NCI-H187 (cell line): Measurements from ENCODE around the gene ROBO4.

Experiments
- DNase-seq, 2 experiments: peaks; one replicate each; lab custom pipeline; 2025; lab: John Stamatoyannopoulos, UW

The ROBO4 gene

DNA sequence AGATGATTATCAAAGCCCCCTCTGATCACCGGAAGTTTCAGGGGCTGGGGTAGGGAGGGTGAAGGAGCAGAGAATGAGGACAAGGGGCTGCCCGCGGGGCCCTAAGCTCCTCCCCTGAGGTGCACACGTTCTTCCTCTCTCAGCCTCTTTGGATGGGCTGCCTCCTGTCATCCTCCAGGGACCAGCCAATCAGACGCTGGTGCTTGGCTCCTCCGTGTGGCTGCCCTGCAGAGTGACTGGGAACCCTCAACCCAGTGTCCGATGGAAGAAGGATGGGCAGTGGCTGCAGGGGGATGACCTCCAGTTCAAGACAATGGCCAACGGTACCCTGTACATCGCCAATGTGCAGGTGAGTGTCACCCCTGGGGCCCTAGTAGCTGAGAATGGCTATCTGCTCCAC, 24.9 kb downstream of the ROBO4 start:
- DNase-seq: no peak

DNA sequence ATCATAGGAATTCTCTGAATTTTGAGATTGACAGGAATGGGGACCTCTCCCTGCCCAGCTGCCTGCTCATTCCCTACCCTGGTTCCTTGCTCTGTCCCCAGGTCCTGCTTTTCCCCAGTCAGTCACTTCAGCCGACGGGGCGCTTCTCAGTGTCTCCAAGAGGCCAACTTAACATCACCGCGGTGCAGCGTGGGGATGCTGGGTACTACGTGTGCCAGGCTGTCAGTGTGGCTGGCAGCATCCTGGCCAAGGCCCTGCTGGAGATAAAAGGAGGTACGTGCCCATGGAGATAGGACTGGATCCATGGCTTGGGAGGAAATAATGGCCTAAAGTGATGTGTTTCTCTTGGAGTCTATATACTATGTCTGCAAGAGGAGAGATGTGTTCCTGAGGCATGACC, 25.4 kb downstream of the ROBO4 start:
- no peak for DNase-seq

DNA sequence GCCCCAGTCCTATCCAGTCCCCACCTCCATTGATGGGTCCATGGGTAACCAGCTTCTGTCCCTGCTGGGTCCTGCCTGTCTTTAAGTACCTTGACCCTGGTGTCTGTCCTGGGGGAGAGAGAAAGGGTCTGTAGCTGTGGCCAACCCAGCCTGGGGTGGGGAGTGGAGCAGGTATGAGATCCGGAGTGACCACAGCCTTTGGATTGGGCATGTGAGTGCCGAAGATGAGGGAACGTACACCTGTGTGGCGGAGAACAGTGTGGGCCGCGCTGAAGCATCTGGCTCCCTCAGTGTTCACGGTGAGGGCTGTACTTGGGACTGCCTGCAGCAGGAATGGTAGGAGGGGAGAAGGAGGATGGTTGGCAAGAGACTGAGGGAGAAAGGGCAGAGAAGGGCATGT, 27.2 kb downstream of the ROBO4 start:
- DNase-seq: no peak

DNA sequence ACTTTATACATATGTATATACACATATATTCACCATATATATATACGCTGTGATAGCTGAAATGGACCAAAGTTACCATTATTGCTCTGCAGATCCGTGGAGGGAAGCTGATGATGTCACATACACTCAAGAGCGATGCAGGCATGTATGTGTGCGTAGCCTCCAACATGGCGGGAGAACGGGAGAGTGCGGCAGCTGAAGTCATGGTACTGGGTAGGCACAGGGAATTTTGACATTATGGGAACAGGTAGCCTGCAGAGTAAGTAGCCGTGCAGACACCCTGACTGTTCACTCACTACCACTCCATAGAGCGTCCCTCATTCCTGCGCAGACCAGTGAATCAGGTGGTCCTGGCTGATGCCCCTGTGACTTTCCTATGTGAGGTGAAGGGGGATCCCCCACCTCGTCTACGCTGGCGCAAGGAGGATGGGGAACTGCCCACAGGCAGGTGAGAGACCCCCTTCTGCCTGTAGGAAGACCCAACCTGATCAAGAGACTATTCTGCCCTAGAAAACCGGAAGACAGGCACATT, 27.7 kb downstream of the ROBO4 start:
- DNase-seq: no peak

DNA sequence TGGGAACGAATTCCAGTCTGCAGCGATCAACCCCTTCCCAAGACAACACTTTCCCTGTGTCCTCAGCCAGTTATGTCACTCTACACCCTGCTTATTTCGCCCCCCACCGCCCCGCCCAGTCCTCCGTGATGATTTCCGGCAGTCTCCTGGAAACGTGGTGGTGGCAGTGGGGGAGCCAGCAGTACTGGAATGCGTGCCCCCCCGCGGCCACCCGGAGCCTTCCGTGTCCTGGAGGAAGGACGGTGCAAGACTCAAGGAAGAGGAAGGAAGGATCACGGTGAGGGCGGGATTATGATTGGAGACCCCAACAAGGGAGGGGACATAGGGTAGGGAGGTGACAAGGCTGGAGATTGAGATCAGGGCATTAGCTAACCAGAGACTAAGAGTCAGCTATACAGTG, 28.3 kb downstream of the ROBO4 start:
- DNase-seq: no peak

DNA sequence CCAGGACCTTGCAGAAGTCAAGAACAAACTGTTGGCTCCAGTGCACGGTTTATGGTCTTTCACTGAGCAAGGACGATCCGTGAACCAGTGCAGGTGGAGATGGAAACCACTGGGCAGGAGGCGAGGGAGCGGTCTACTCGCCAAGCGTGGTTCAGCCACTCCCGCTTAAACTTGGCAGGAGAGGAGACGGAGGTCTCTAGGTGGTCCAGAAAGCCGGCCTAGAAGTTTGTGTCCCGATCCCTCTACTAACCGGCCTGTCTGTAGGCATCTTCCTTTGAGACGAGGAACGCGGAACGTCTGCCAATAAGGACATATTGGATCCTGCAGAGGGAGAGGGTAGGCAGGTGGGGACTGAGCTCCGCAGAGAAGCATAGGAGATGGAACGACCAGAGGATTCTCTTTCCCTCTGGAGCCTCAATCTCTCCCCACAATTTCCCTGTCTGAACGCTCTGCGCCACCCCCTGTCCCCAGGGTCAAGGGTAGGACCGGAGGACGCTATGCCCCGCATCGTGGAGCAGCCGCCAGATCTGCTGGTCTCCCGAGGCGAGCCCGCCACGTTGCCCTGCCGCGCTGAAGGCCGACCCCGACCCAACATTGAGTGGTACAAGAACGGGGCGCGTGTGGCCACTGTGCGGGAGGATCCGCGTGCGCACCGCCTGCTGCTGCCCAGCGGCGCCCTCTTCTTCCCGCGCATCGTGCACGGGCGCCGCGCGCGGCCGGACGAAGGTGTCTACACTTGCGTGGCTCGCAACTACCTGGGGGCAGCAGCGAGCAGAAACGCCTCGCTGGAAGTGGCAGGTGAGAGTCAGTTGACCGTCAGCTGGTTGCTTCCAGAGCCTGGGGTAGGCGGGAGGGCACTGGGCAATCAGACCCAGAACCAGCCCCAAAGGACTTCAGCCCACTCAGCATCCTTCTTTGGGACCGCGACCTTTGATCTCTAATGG, 29.1 kb downstream of the ROBO4 start:
- DNase-seq: no peak

DNA sequence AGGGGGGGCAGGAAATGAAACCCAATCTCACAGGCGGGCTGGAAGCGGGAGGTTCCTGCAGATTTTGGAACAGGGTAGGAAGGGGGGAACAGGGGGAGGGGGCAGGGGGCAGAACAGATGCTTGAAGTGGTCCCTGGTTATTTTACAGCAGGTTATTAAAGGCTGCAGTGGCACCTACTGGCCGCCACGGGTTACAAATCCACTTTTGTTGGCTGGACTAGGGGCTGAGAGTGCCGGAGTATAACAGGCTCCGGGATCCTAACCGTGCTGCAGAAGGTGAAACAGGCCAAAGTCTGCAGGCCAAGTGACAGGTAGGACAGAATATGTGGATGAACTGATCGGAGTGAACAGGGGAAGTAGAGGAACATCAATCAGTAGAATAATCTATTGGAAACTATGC, 30.0 kb downstream of the ROBO4 start:
- DNase-seq: no peak

DNA sequence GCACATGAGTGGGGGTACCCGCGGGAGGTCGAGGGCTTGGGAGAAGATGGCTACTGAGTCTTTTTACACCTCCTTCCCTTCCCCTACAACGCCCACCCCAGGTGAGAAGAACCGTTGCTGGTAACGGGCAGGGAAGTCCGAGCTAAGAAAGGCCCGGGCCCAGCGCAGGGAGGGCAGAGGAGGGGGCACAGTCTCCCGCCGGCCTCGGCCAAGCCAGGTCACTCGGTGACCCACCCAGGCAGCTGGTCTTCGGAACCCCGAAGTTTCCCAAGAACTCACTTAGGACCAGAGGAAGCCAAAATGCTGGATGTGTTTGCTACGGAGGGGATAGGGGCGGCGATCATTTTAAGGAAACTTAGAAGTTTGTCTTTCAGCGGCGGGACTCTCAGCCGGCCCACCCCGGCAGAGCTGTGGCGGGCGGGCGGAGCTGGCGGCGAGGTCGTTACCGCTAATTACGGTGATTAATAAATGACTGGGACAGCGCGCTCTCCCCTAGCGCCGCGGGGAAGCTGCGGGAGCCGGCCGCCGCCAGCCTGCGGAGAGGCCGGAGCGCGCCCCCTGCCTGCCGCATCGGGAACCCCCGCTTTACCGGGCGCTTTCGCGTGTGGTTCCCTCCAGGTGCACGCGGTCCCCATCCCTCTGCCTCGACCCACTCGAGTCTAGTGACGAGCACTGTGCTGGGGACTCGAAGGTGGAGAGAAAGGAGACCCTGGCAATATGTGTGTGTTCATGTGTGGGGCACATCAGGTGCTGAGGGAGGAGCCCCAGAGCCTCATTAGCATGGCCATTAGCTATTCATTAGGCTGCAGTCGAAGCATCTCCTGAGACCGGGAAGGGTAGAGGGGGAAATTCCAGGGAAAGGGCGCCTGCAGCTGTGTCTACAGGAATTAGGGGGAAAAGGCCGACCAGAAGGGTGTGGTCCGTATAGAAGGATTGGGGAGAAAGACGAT, 31.5 kb downstream of the ROBO4 start:
- DNase-seq: no peak

DNA sequence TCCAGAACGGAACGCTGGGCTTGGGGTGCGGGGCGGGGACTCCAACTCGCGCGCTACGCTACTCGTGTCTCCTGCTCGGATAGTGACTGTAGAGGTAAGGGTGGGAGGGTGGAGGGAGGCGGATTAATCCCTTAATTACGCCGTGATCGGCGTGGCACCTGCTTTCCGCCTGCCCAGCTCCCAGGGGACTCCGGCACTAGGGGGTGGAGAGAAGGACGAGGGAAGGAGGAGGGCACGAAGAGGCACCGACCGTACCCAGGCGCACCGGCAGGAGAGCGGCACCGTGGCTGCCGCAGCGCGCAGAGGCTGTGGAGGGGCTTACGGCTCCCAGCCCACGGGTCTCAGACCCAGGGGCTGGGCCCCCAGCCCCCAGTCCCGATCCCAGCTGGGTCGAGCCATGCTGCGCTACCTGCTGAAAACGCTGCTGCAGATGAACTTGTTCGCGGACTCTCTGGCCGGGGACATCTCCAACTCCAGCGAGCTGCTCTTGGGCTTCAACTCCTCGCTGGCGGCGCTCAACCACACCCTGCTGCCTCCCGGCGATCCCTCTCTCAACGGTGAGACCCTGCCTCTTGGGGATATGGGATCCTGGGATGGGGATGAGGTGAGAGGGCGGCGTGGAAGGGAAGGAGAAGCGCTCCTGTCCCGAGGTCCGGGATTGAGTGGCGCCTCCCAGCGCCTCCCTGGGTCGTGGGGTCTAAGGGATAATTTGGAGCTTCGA, 32.3 kb downstream of the ROBO4 start, which contains the start of gene ROBO3:
TSS of gene ROBO3 (plus strand) at position 252 of the 721 bp plus-strand sequence. CDS start at position 398, 146 bp downstream.
- DNase-seq: no peak

DNA sequence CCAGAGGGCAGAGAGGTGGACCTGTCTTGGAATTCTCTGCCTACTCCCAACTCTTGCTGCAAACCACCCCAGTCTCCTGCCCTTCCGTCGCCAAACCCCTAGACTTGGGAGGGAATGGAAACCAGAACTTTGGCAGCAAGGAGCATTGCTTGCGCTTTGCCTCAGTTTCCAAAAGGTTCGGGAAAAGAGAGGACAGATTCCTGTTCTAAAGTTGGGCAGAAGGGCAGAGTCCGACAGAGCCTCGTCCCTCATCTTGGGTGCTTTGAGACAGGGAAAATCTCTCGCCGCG, 32.8 kb downstream of the ROBO4 start:
- no peak for DNase-seq

DNA sequence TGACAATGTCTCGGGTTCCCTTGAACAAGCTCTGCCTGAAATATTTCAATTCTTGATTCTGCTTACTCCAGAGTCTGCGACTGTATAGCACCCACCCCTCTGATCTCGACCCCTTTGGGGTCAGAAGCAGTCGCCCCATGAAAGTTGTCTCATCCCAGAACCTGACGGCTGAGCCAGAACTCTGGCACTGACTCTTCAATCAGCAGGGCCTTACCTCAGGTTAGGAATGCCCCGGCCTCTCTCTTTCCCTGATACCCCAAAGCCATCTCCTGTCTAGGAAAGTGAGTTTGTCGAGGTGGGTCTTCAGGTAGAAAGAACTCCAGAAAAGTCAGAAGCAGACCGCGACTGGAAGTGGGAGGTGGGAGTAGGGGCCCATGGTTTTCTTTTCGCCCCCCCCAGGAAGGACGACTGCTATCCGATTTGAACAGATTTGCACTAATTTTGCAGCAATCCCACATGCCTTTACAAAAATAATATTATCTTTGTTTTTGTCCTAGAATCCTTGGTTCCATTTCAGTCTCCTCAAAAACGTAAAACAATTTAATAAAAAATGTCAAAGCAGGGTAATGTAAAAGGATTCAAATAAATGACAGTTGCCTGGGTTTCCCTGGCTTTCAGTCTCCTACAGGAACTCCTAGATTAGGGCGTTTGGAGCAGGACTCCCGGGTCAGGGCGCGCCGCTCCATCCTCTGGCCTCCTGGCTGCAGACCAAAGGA, 33.3 kb downstream of the ROBO4 start:
- no peak for DNase-seq

DNA sequence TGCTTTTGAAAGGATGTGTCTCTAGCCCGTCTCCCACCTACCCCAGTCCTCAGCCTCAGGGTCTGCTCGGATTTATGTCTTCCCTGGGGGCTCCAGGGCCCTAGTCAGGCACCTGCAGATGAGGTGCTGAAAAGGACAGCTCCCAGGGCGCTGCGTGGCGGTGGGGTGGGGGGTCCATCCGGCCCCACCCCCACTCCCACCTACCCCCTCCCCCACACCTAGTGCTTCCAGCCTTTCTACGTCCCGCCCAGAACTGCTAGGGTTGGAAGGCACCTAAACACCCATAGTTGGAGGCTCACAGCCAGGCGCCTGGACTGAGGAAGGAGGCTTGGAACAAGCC, 33.9 kb downstream of the ROBO4 start:
- no peak for DNase-seq

DNA sequence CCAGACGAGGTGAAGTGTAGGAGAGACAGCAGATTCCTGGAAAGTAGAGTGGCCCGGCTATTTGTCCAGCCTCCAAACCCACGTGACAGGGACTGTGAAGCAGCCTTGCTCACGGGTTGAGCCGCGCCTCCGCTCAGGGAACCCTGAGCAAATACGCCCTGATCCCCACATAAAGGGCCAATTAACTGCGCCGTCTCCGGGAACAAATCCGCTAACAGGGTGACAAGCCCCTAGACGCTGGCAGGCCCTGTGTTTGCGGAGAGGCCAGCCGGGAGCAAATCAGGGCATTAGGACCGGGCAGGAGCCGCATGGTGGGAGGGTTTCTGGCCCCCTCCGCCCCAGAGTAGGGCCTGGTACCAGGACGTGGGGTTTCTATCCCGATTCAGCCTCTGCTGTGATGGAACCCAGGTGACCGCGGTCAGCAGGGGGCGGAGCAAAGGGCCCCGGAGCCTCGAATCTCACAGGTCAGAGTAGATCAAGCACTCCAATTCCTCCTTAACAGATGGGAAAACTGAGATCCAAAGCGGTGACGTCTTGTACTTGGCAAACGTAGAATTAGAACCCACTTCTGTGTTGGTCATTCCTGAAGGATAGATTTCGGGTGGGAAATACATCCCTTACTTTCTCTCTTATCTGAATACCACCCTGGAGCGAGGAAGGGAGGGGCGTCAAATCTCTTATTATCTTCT, 34.4 kb downstream of the ROBO4 start:
- DNase-seq: no peak

DNA sequence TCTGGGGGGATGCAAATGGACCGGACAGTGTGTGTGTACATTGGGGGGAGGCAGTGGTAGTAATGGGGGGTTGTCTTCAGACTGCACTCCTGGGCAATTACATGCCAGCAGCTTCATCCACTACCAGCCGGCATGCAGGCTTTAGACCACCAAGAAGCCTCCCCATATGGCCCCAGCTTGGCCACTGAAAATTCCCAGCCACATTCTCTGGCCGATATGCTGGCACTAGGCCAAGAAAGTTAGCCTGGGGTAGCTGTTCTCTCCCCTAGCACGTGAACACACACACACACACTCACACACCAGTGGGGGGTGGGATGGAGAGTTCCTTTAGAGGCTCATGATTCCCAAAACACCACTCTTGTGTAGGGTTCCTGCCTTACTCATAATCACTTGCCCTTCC, 36.0 kb downstream of the ROBO4 start:
- no peak for DNase-seq

DNA sequence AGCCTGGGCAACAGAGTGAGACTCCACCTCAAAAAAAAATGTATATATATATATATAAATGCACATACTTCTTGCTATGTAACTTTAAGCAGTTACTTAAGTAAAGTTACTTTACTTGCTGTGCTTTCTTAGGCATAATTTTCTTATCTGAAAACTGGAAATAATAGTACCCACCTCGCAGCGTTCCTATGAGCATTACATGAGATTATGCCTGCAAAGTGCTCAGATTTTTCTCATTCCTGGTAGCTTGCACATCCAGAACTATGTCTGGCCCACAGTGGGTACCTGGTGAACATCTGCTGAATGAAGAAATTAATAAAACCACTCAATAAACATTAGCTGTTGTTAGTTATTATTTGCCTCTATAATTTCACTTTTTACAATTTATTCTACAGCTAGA, 38.5 kb downstream of the ROBO4 start:
- DNase-seq: no peak

DNA sequence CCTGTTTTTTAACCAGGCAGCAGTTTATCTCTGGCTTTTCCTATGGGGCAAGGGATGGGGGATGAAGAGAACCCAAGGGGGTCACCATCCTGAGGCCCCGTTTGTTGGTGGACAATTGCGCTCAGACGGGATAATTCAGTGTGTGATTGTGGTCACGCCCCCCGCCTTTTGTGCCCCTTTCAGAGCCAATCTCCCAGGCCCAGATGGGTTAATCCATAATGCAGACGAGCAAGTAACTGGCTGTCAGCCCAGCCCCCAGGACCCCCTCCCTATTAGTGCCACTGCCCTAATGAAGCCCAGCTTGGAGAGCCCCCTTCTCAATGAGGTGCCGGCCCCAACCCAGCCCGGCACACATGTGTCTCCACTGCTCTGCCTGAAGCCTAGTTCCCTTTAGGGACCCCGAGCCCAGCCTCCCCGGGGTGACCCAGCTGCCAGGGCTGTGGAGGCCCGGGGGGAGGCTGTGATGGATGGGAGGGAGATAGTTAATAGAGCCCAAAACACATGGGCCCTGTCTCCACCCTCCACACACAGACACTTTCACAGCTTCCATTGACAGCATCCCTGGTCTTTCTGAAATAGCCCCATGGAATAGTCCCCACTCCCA, 51.5 kb downstream of the ROBO4 start:
- no peak for DNase-seq

DNA sequence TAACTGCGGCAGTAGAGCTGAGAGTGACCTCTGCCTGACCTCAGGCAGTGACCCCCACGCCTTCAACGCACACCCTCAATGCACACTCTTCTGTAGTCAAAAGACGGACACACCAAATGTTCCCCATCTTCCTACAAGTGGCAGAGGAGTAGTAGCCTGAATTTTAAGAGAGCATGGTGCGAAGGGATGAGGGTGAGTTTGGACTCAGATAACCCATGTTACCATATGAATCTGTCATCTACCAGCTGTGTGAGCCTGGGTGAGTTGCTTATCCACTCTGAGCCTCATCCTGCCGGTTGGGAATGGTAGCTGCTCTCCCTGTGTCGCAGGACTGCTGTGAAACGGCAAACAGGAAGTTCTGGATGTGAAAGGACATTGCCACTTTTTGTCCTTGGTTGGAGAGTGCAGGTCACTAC, 53.0 kb downstream of the ROBO4 start:
- DNase-seq: no peak

DNA sequence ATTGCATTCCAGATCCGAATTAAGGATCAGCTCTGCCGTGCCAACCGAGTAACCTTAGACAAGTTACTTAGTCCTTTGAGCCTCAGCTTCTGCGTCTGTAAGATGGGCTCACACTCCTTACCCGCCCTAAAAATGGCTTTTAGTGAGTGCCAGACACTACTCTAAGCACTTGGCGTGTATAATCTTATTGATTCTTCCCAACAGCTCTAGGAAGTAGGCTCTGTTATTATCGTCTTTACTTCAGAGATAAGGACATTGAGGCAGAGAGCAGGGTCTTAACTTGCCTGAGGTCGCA, 54.1 kb downstream of the ROBO4 start:
- DNase-seq: no peak

DNA sequence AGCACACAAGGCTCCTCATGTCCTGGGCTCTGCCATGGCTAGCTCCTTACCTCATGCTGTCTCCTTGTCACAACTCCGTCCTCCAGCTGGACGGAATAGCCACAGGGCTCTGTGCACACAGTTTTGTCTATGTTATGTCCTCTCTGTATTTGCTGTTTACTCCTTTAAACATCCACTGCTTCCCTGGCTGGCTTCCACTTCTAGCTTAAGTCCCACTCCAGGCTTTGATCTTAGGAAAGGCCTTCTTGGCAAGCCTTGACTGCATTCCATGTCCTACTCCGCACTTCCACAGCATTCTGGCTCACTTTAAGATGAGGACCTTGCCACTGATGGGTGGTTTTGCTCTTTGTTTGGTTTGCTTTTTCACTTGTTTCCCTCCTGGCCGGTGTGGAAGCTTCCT, 55.4 kb downstream of the ROBO4 start:
- no peak for DNase-seq

DNA sequence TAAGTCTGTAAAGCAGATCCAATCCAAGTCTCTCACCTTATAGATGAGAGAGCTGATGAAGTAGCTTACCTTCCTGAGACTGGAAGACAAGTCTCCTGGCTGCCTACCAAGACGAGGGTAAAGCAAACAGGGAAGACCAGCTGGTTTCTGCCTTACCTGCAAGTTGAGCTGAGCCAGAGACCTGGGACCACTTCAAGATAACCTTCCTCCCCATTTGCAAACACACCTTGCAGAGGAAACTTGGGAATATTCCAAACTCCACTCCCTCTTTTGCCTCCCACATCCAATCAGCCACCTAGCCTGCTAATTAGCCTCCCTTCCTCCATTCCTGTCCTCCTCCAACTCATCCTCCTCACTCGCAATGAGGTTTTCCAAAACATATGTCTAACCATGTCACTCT, 55.8 kb downstream of the ROBO4 start:
- DNase-seq: no peak

DNA sequence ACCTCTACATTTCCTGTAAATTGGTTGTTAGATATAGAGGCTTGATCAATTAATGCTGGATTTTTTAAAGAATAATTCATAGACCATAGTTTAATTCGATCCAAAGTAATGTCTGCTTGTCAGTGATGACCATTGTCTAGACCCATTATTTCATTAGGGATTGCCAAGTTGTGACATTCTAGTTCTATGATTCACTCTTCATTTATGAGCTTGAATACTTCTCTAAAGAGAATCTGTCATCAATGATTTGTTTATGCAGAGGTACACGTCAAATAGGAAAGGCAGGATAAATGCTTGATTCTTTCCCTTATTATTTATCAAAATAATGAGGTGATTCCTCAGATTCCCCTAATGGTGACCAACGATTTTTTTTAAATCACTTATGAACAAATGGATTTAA, 56.5 kb downstream of the ROBO4 start:
- DNase-seq: no peak
